HEK293 (cell line): ENCODE data around the gene HUNK.
A peak's percentile ranks its signal among the peaks of the same experiment; 100 is the strongest.

Experiments used
- CTCF ChIA-PET: fragments of 350-600 bp; formaldehyde crosslinking; extraction: SDS; loops from one replicate; lab custom pipeline; 2021; ENCODE audit warnings: antibody characterized with exemption; lab: Yijun Ruan, JAX
- POLR2A ChIA-PET: fragments of 300-600 bp; formaldehyde crosslinking; extraction: SDS; loops from one replicate; lab custom pipeline; 2020; ENCODE audit warnings: antibody characterized with exemption, inconsistent platforms; lab: Yijun Ruan, JAX
- H3K27ac ChIP-seq: fragments of 200-500 bp; sonication (Bioruptor generic); 2 replicates; pipeline ENCODE4 v1.5.1; 2014; ENCODE audit warnings: low read depth, low read length, control low read depth, inconsistent platforms; ENCODE audit errors: extremely low read depth
- H3K36me3 ChIP-seq, 2 experiments: fragments of 200-500 bp in 1 of 2; sonication (Bioruptor generic) in 1 of 2; 1 replicate in 1 of 2; 2 replicates in 1 of 2; pipeline ENCODE4 v1.5.1; 2014 to 2017; ENCODE audit warnings: inconsistent platforms in 2 of 2, low read length in 2 of 2; ENCODE audit not compliant: control insufficient read depth in 2 of 2, insufficient read depth in 1 of 2
- H3K4me1 ChIP-seq: fragments of 200-500 bp; sonication (Bioruptor generic); 2 replicates; pipeline ENCODE4 v1.5.1; 2014; ENCODE audit warnings: mild to moderate bottlenecking, low read length, inconsistent platforms; ENCODE audit not compliant: control insufficient read depth, insufficient read depth
- H3K4me3 ChIP-seq: 2 replicates; pipeline ENCODE4 v1.5.1; 2011; ENCODE audit warnings: low read depth, mild to moderate bottlenecking, control low read depth, low read length, moderate library complexity
- H3K9me3 ChIP-seq: fragments of 200-500 bp; sonication (Bioruptor generic); 2 replicates; pipeline ENCODE4 v1.5.1; 2014; ENCODE audit warnings: low read depth, low read length, inconsistent platforms; ENCODE audit not compliant: control insufficient read depth, insufficient read depth
- KLF7 ChIP-seq: fragments of 450-650 bp; formaldehyde crosslinking; IDR thresholded peaks from 2 replicates; pipeline ENCODE4 v1.5.1; 2016; ENCODE audit warnings: missing biosample characterization, missing genetic modification characterization, borderline replicate concordance
- OVOL3 ChIP-seq: fragments of 450-650 bp; formaldehyde crosslinking; IDR thresholded peaks from 2 replicates; pipeline ENCODE4 v1.5.1; 2016; ENCODE audit warnings: missing biosample characterization, missing genetic modification characterization
- PRDM1 ChIP-seq: fragments of 450-650 bp; formaldehyde crosslinking; IDR thresholded peaks from 2 replicates; pipeline ENCODE4; 2016; ENCODE audit warnings: missing biosample characterization, missing genetic modification characterization
- TCF7L2 ChIP-seq: IDR thresholded peaks from 2 replicates; pipeline ENCODE4 v1.6.1; 2011; ENCODE audit warnings: low read depth, mild to moderate bottlenecking, inconsistent platforms, low read length, moderate library complexity, borderline replicate concordance
- ZBTB6 ChIP-seq: fragments of 450-650 bp; formaldehyde crosslinking; IDR thresholded peaks from 2 replicates; pipeline ENCODE4 v1.5.1; 2017; ENCODE audit warnings: missing biosample characterization, missing genetic modification characterization
- ZBTB8A ChIP-seq: fragments of 450-650 bp; formaldehyde crosslinking; IDR thresholded peaks from 2 replicates; pipeline ENCODE4 v1.5.1; 2016; ENCODE audit warnings: missing biosample characterization, missing genetic modification characterization
- ZNF114 ChIP-seq: fragments of 450-650 bp; formaldehyde crosslinking; IDR thresholded peaks from 2 replicates; pipeline ENCODE4 v1.5.0; 2017; ENCODE audit warnings: missing biosample characterization, missing genetic modification characterization
- ZNF133 ChIP-seq: fragments of 450-650 bp; formaldehyde crosslinking; IDR thresholded peaks from 2 replicates; pipeline ENCODE4 v1.5.1; 2016; ENCODE audit warnings: missing biosample characterization, missing genetic modification characterization
- ZNF16 ChIP-seq: fragments of 450-650 bp; formaldehyde crosslinking; IDR thresholded peaks from 2 replicates; pipeline ENCODE4 v1.5.1; 2016; ENCODE audit warnings: low read depth, missing biosample characterization, missing genetic modification characterization
- ZNF174 ChIP-seq: fragments of 450-650 bp; formaldehyde crosslinking; IDR thresholded peaks from 2 replicates; pipeline ENCODE4 v1.5.0; 2017; ENCODE audit warnings: missing biosample characterization, mild to moderate bottlenecking, missing genetic modification characterization
- ZNF302 ChIP-seq: fragments of 450-650 bp; formaldehyde crosslinking; IDR thresholded peaks from 2 replicates; pipeline ENCODE4 v1.5.1; 2016; ENCODE audit warnings: missing biosample characterization, missing genetic modification characterization, low read depth
- ZNF335 ChIP-seq: fragments of 450-650 bp; formaldehyde crosslinking; conservative IDR thresholded peaks from 2 replicates; pipeline ENCODE4 v1.5.1; 2016; ENCODE audit warnings: missing biosample characterization, missing genetic modification characterization
- ZNF350 ChIP-seq: fragments of 450-650 bp; formaldehyde crosslinking; IDR thresholded peaks from 2 replicates; pipeline ENCODE4 v1.5.0; 2017; ENCODE audit warnings: missing biosample characterization, mild to moderate bottlenecking, missing genetic modification characterization
- ZNF391 ChIP-seq: fragments of 450-650 bp; formaldehyde crosslinking; IDR thresholded peaks from 2 replicates; pipeline ENCODE4 v1.5.1; 2016; ENCODE audit warnings: low read depth, missing biosample characterization, missing genetic modification characterization, borderline replicate concordance
- ZNF394 ChIP-seq: fragments of 450-650 bp; formaldehyde crosslinking; IDR thresholded peaks from 2 replicates; pipeline ENCODE4 v1.5.1; 2016; ENCODE audit warnings: missing biosample characterization, missing genetic modification characterization, mild to moderate bottlenecking, moderate library complexity, borderline replicate concordance
- ZNF423 ChIP-seq: fragments of 450-650 bp; formaldehyde crosslinking; IDR thresholded peaks from 2 replicates; pipeline ENCODE4 v1.5.1; 2016; ENCODE audit warnings: missing biosample characterization, missing genetic modification characterization
- ZNF510 ChIP-seq: fragments of 450-650 bp; formaldehyde crosslinking; IDR thresholded peaks from 2 replicates; pipeline ENCODE4 v1.5.1; 2018; ENCODE audit warnings: mild to moderate bottlenecking, missing genetic modification characterization, missing biosample characterization; ENCODE audit not compliant: insufficient replicate concordance
- ZNF514 ChIP-seq: fragments of 450-650 bp; formaldehyde crosslinking; IDR thresholded peaks from 2 replicates; pipeline ENCODE4 v1.5.1; 2016; ENCODE audit warnings: missing biosample characterization, missing genetic modification characterization
- ZNF558 ChIP-seq: fragments of 450-650 bp; formaldehyde crosslinking; IDR thresholded peaks from 2 replicates; pipeline ENCODE4 v1.5.1; 2016; ENCODE audit warnings: missing biosample characterization, missing genetic modification characterization
- ZNF624 ChIP-seq: fragments of 450-650 bp; formaldehyde crosslinking; IDR thresholded peaks from 2 replicates; pipeline ENCODE4 v1.5.1; 2017; ENCODE audit warnings: missing biosample characterization, missing genetic modification characterization
- ZNF660 ChIP-seq: fragments of 450-650 bp; IDR thresholded peaks from 2 replicates; pipeline ENCODE4 v1.5.1; 2018; ENCODE audit warnings: missing biosample characterization, mild to moderate bottlenecking, missing genetic modification characterization
- ZNF837 ChIP-seq: fragments of 450-650 bp; formaldehyde crosslinking; IDR thresholded peaks from 2 replicates; pipeline ENCODE4 v1.5.1; 2016; ENCODE audit warnings: missing biosample characterization, missing genetic modification characterization
- ZSCAN23 ChIP-seq: fragments of 450-650 bp; formaldehyde crosslinking; IDR thresholded peaks from 2 replicates; pipeline ENCODE4 v1.5.1; 2016; ENCODE audit warnings: missing biosample characterization, missing genetic modification characterization
- ZXDB ChIP-seq: fragments of 450-650 bp; formaldehyde crosslinking; IDR thresholded peaks from 2 replicates; pipeline ENCODE4 v1.5.1; 2016; ENCODE audit warnings: missing biosample characterization, missing genetic modification characterization
- TF ChIP-seq, protein P1 (sequence below): fragments of 450-650 bp; formaldehyde crosslinking; IDR thresholded peaks from 2 replicates; pipeline ENCODE4 v1.5.1; 2016; ENCODE audit warnings: missing biosample characterization, missing genetic modification characterization
- TF ChIP-seq, protein P2 (sequence below): fragments of 450-650 bp; formaldehyde crosslinking; IDR thresholded peaks from 2 replicates; pipeline ENCODE4 v1.5.1; 2016; ENCODE audit warnings: missing biosample characterization, missing genetic modification characterization
- TF ChIP-seq, protein P3 (sequence below): fragments of 450-650 bp; formaldehyde crosslinking; IDR thresholded peaks from 2 replicates; pipeline ENCODE4 v1.5.1; 2016; ENCODE audit warnings: missing biosample characterization, missing genetic modification characterization
- TF ChIP-seq, protein P4 (sequence below): fragments of 450-650 bp; formaldehyde crosslinking; IDR thresholded peaks from 2 replicates; pipeline ENCODE4 v1.5.1; 2016; ENCODE audit warnings: missing biosample characterization, missing genetic modification characterization, borderline replicate concordance

HUNK gene

DNA sequence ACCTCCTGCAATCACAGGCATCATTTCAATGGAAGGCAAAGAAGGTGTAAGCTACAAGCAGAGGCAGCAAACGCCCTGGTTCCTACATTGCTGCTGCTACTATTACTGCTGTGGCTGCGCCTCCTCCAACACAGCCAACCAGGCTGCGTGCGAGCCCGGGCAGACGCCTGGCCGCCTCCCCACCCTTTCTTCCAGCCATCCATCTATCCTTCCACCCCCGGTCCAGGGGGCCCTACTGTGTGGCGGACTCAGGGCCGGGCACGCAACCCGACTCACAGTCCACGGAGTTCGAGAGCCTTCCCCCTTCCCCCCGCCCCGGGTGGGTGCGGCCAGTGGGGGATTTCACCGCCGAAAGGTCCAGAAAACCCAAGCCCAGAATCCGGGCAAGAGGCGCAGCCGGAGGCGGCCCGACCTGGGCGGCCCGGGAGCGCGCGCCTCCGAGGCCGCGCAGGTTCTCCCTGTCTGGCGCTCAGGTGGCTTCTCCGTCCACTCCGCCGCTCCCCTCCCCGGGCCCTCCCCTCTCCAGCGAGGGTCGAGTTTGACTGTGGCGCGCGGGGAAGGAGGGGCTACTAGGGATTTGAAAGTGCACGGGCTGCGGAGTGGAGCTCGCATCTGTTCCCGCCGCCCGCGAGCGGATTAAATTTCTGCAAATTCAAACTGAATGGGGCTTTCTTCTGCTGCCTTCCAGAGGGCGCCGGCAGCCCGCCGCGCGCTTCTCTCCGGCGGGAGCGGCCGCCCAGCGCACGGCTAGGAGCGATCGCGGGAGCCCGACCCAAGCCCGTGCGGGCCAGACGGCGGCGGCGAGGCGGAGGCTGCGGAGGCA, at the start of gene HUNK:
HUNK (plus strand) TSS at position 569 of the 823 bp plus-strand sequence. CDS start 655 bp downstream, outside the sequence.
- peaks cover 5% of the 10 kb centered on the region; the same call in 1 of the 2 replicates for H3K4me1 ChIP-seq
- H3K27ac ChIP-seq, result peak within 1 kb of the TSS; percentile 81
- POLR2A ChIA-PET, result interaction anchor here (0.5 to 3.4 kb wide), 5 partner anchors 17 to 406 kb away, joined by 3 to 14 read pairs (median 3); partner anchors contain the start of gene MIS18A
- CTCF ChIA-PET, result interaction anchor here (0.7 to 4.7 kb wide), 7 partner anchors 16 to 386 kb away, joined by 3 to 24 read pairs (median 3); no protein-coding TSS in a partner anchor
- no peaks in the 10 kb centered on the region for H3K9me3 ChIP-seq
- H3K4me3 ChIP-seq, result peak within 1 kb of the TSS; percentile 75
- H3K36me3 ChIP-seq, result no peaks in the 10 kb centered on the region
- TF ChIP-seq ZNF114 (tag by site-specific recombination), result no peak
- 0 out of 2 replicates have a peak, but pooled peaks have one; percentile 32 for TF ChIP-seq ZNF391 (tag by site-specific recombination)
- peak; percentile 72; the same call in 1 of the 2 replicates for TF ChIP-seq ZNF423 (tag by site-specific recombination)
- TF ChIP-seq OVOL3, result no peak
- no peak for TF ChIP-seq ZNF174 (tag by site-specific recombination)
- no peak for TF ChIP-seq ZBTB6 (tag by site-specific recombination)
- TF ChIP-seq ZNF558, result no peak
- no peak for TF ChIP-seq TCF7L2
- TF ChIP-seq ZNF394 (tag by site-specific recombination), result peak; percentile 89
- TF ChIP-seq, protein P1, sequence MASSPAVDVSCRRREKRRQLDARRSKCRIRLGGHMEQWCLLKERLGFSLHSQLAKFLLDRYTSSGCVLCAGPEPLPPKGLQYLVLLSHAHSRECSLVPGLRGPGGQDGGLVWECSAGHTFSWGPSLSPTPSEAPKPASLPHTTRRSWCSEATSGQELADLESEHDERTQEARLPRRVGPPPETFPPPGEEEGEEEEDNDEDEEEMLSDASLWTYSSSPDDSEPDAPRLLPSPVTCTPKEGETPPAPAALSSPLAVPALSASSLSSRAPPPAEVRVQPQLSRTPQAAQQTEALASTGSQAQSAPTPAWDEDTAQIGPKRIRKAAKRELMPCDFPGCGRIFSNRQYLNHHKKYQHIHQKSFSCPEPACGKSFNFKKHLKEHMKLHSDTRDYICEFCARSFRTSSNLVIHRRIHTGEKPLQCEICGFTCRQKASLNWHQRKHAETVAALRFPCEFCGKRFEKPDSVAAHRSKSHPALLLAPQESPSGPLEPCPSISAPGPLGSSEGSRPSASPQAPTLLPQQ (tag by site-specific recombination), result peak; percentile 78
- TF ChIP-seq ZNF133 (tag by site-specific recombination), result peak; percentile 72; the same call in 1 of the 2 replicates
- TF ChIP-seq ZNF837 (tag by site-specific recombination), result 0 out of 2 replicates have a peak, but pooled peaks have one; percentile 39
- TF ChIP-seq, protein P2, sequence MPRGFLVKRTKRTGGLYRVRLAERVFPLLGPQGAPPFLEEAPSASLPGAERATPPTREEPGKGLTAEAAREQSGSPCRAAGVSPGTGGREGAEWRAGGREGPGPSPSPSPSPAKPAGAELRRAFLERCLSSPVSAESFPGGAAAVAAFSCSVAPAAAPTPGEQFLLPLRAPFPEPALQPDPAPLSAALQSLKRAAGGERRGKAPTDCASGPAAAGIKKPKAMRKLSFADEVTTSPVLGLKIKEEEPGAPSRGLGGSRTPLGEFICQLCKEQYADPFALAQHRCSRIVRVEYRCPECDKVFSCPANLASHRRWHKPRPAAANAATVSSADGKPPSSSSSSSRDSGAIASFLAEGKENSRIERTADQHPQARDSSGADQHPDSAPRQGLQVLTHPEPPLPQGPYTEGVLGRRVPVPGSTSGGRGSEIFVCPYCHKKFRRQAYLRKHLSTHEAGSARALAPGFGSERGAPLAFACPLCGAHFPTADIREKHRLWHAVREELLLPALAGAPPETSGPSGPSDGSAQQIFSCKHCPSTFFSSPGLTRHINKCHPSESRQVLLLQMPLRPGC, result no peak
- no peak for TF ChIP-seq ZNF624
- TF ChIP-seq, protein P3, sequence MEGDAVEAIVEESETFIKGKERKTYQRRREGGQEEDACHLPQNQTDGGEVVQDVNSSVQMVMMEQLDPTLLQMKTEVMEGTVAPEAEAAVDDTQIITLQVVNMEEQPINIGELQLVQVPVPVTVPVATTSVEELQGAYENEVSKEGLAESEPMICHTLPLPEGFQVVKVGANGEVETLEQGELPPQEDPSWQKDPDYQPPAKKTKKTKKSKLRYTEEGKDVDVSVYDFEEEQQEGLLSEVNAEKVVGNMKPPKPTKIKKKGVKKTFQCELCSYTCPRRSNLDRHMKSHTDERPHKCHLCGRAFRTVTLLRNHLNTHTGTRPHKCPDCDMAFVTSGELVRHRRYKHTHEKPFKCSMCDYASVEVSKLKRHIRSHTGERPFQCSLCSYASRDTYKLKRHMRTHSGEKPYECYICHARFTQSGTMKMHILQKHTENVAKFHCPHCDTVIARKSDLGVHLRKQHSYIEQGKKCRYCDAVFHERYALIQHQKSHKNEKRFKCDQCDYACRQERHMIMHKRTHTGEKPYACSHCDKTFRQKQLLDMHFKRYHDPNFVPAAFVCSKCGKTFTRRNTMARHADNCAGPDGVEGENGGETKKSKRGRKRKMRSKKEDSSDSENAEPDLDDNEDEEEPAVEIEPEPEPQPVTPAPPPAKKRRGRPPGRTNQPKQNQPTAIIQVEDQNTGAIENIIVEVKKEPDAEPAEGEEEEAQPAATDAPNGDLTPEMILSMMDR (tag by site-specific recombination), result 0 out of 2 replicates have a peak, but pooled peaks have one; percentile 32
- TF ChIP-seq KLF7 (tag by site-specific recombination), result no peak
- no peak for TF ChIP-seq ZNF16
- TF ChIP-seq ZNF335, result peak; percentile 93
- TF ChIP-seq PRDM1 (tag by site-specific recombination), result no peak
- TF ChIP-seq ZNF302 (tag by site-specific recombination), result no peak
- TF ChIP-seq ZNF514 (tag by site-specific recombination), result no peak
- peak; percentile 97 for TF ChIP-seq ZBTB8A
- 0 out of 2 replicates have a peak, but pooled peaks have one; percentile 64 for TF ChIP-seq ZNF660 (tag by site-specific recombination)
- no peak for TF ChIP-seq ZNF350 (tag by site-specific recombination)
- peak; percentile 78; the same call in 1 of the 2 replicates for TF ChIP-seq ZSCAN23 (tag by site-specific recombination)
- peak; percentile 77 for TF ChIP-seq ZXDB
- TF ChIP-seq, protein P4, sequence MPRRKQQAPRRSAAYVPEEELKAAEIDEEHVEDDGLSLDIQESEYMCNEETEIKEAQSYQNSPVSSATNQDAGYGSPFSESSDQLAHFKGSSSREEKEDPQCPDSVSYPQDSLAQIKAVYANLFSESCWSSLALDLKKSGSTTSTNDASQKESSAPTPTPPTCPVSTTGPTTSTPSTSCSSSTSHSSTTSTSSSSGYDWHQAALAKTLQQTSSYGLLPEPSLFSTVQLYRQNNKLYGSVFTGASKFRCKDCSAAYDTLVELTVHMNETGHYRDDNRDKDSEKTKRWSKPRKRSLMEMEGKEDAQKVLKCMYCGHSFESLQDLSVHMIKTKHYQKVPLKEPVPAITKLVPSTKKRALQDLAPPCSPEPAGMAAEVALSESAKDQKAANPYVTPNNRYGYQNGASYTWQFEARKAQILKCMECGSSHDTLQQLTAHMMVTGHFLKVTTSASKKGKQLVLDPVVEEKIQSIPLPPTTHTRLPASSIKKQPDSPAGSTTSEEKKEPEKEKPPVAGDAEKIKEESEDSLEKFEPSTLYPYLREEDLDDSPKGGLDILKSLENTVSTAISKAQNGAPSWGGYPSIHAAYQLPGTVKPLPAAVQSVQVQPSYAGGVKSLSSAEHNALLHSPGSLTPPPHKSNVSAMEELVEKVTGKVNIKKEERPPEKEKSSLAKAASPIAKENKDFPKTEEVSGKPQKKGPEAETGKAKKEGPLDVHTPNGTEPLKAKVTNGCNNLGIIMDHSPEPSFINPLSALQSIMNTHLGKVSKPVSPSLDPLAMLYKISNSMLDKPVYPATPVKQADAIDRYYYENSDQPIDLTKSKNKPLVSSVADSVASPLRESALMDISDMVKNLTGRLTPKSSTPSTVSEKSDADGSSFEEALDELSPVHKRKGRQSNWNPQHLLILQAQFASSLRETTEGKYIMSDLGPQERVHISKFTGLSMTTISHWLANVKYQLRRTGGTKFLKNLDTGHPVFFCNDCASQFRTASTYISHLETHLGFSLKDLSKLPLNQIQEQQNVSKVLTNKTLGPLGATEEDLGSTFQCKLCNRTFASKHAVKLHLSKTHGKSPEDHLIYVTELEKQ, result no peak
- no peak for TF ChIP-seq ZNF510 (tag by site-specific recombination)
